Activated T-helper 2 cell treated with anti-CD3 and anti-CD28 coated beads, Interferon-gamma antibody, Interleukin-2, Interleukin-4, amounts not matched to agents 10 μg/mL and 5 μg/mL and 100 μg/mL, durations not matched to agents 14 hours and 24 hours and 36 hours (primary cell): ENCODE measurements around the gene N4BP2L1. TPM values are rescaled to one million over a fixed set of nuclear protein-coding genes. Genes with fewer than 3 reads are reported as not detected.

Experiments used
- DNase-seq: peaks from one replicate; pipeline ENCODE4 v3.0.0; 2021; ENCODE audit warnings: low spot score
- H3K27ac Mint-ChIP-seq: one replicate; pipeline ENCODE4 v1.8.0; 2021; ENCODE audit warnings: mixed read lengths
- H3K27me3 Mint-ChIP-seq: one replicate; pipeline ENCODE4 v1.8.0; 2021; ENCODE audit warnings: low read depth, mixed read lengths
- H3K36me3 Mint-ChIP-seq: one replicate; pipeline ENCODE4 v1.8.0; 2021; ENCODE audit warnings: low read depth, mixed read lengths
- H3K4me1 Mint-ChIP-seq: one replicate; pipeline ENCODE4 v1.8.0; 2021; ENCODE audit warnings: low read depth, mixed read lengths
- H3K4me3 Mint-ChIP-seq: one replicate; pipeline ENCODE4 v1.8.0; 2021; ENCODE audit warnings: low read depth, mild to moderate bottlenecking, moderate library complexity, mixed read lengths
- H3K9me3 Mint-ChIP-seq: one replicate; pipeline ENCODE4 v1.8.0; 2021; ENCODE audit warnings: mixed read lengths
- intact Hi-C: fragments of 100-400 bp; cut with micrococcal nuclease; formaldehyde crosslinking; loops from one replicate; pipeline ENCODE4 v1.15.1; 2023
- total RNA-seq: library from RNA; stranded (reverse); gene quantifications from 2 replicates; pipeline ENCODE4 v1.2.3, GENCODE V29; 2022

The N4BP2L1 gene
- total RNA-seq, 1 donor from 2014 or later, result 28.6 TPM

DNA sequence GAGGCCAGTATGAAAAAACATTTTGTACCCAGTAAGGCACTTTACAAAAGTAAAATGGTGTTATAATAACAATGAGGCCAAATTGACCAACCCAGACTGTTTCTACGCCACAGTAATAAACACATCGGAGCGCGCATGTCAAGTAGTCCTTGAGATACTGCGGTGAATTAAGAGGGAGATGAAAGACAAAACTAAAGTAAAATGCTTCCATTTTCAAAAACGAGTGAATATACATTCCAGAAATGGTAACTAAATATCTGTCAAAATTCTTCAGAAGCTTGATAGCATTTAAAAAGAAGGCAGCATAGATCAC is 19.0 kb downstream of the N4BP2L1 start:
- intact Hi-C loops, result no loop called here
- Mint-ChIP-seq H3K4me3 (no peak overlapping the region), H3K27me3 (no peaks in the 10 kb centered on the region), H3K36me3 (peaks cover 45% of the 10 kb centered on the region), H3K27ac (no peak overlapping the region), H3K4me1 (peaks cover 16% of the 10 kb centered on the region), H3K9me3 (no peaks in the 10 kb centered on the region)
- no peak for DNase-seq

- Mint-ChIP-seq H3K4me1 (peaks cover 16% of the 10 kb centered on the region), H3K9me3 (no peaks in the 10 kb centered on the region), H3K36me3 (peaks cover 45% of the 10 kb centered on the region), H3K4me3 (peak overlapping the region; percentile 20), H3K27ac (peak overlapping the region; percentile 36), H3K27me3 (no peaks in the 10 kb centered on the region)
- DNase-seq, result no peak
- intact Hi-C loops, result no loop called here
These were observed 19.5 kb downstream of the N4BP2L1 start for GRCh38 chr13:32408296-32409000.

DNA sequence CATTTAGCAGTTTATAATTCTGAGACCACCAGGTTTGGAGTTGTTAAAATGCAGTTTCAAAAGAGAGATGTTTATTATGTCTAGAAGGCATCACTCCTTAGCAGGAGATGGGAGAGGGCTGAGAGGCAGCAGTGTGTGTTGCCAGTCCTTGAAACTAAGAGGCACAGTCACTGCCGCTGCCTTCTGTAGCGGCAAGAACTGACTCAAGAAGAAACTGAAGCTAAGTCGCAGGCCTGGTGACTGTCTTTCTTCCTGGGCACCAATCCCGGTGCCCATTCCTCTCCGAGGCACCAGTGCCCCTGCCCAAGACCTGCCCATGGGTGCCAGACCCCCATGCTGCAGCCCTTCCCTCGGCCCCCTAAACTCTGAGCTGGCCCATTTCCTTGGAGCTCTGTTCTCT is 20.1 kb downstream of the N4BP2L1 start:
- DNase-seq, result no peak
- Mint-ChIP-seq H3K4me1 (peaks cover 16% of the 10 kb centered on the region), H3K36me3 (peaks cover 50% of the 10 kb centered on the region), H3K27me3 (no peaks in the 10 kb centered on the region), H3K9me3 (no peaks in the 10 kb centered on the region), H3K4me3 (no peak overlapping the region), H3K27ac (peak overlapping the region; percentile 36)
- intact Hi-C loops, result no loop called here

GRCh38 chr13:32403108-32403507 is 24.8 kb downstream of the N4BP2L1 start:
- Mint-ChIP-seq H3K36me3 (peaks cover 65% of the 10 kb centered on the region), H3K27ac (no peak overlapping the region), H3K4me3 (no peak overlapping the region), H3K4me1 (peaks cover 7% of the 10 kb centered on the region), H3K9me3 (no peaks in the 10 kb centered on the region), H3K27me3 (no peaks in the 10 kb centered on the region)
- intact Hi-C loops, result no loop called here
- DNase-seq, result no peak

DNA sequence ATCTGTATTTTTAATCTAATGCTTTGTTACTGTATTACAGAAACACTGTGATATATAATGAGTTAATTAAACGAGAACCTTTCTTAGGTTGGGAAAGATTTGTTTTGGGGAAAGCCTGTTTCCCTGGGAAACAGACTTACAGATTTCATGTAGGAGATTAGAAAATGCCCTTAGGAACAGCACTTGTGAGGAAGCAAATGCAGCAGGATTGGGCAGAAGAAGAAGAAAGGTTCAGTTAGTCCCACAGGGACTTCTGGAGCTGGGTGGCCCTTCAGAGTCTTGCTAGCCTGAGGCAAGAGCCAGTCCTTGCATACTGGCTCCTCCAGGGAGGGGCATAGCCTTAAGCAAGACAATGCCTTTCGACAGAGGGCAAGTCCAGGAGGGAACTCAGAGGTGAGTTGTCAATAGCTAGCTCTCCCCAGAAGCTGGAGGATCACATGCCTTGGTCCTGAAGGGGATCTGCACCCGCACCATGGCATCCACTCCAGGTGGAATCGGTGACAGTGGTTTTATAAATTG is 36.8 kb downstream of the N4BP2L1 start:
- H3K27me3 Mint-ChIP-seq, result no peaks in the 10 kb centered on the region
- H3K27ac Mint-ChIP-seq, result no peak overlapping the region
- no peak for DNase-seq
- H3K4me3 Mint-ChIP-seq, result no peak overlapping the region
- peaks cover 23% of the 10 kb centered on the region for H3K4me1 Mint-ChIP-seq
- intact Hi-C loops, result no loop called here
- peaks cover 38% of the 10 kb centered on the region for H3K36me3 Mint-ChIP-seq
- H3K9me3 Mint-ChIP-seq, result no peaks in the 10 kb centered on the region

- intact Hi-C loops, result no loop called here
- H3K27ac Mint-ChIP-seq, result no peak overlapping the region
- H3K36me3 Mint-ChIP-seq, result peaks cover 37% of the 10 kb centered on the region
- H3K4me3 Mint-ChIP-seq, result no peak overlapping the region
- no peaks in the 10 kb centered on the region for H3K27me3 Mint-ChIP-seq
- H3K4me1 Mint-ChIP-seq, result peaks cover 23% of the 10 kb centered on the region
- no peak for DNase-seq
- no peaks in the 10 kb centered on the region for H3K9me3 Mint-ChIP-seq
These were observed 37.4 kb downstream of the N4BP2L1 start for GRCh38 chr13:32390484-32390883.

GRCh38 chr13:32390048-32390447 is 37.9 kb downstream of the N4BP2L1 start:
- no peak for DNase-seq
- H3K27me3 Mint-ChIP-seq, result no peaks in the 10 kb centered on the region
- peaks cover 37% of the 10 kb centered on the region for H3K36me3 Mint-ChIP-seq
- no peaks in the 10 kb centered on the region for H3K9me3 Mint-ChIP-seq
- H3K27ac Mint-ChIP-seq, result no peak overlapping the region
- no peak overlapping the region for H3K4me3 Mint-ChIP-seq
- H3K4me1 Mint-ChIP-seq, result peaks cover 23% of the 10 kb centered on the region
- intact Hi-C loops, result no loop called here

DNA sequence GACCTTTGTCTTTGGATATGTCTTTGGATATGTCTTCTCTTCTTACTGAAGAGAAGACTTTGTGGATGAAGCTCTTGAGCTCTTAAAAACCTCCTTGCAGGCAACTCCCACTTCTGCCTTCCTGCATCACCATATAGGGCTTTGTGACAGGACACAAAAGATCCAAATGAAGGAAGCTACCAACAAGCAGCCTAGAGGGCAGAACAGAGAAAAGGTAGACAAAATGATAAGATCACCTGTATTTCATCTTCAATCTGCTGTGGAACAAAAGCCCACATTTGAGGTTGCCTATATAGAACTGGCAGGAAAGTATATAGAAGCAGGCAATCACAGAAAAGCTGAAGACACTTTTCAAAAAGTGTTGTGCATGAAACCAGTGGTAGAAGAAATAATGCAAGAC is 42.5 kb downstream of the N4BP2L1 start:
- H3K4me1 Mint-ChIP-seq, result peaks cover 8% of the 10 kb centered on the region
- H3K36me3 Mint-ChIP-seq, result peaks cover 19% of the 10 kb centered on the region
- H3K27ac Mint-ChIP-seq, result no peak overlapping the region
- H3K27me3 Mint-ChIP-seq, result no peaks in the 10 kb centered on the region
- no peak for DNase-seq
- H3K9me3 Mint-ChIP-seq, result no peaks in the 10 kb centered on the region
- intact Hi-C loops, result no loop called here
- no peak overlapping the region for H3K4me3 Mint-ChIP-seq

DNA sequence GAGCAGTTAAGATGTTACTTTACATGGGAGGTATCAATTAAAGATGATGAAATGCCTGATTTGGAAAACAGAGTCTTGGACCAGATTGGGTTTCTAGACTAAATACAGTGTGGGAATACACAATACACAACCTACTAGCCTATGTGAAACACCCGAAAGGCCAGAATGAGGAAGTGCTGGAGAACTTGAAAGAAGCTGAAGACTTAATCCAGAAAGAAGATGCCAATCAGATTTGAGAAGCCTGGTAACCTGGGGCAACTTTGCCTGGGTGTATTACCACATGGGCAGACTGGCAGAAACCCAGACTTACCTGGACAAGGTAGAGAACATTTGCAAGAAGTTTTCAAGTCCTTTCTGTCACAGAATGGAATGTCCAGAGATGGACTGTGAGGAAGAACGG is 43.2 kb downstream of the N4BP2L1 start:
- intact Hi-C loops, result no loop called here
- Mint-ChIP-seq H3K36me3 (peaks cover 21% of the 10 kb centered on the region), H3K9me3 (no peaks in the 10 kb centered on the region), H3K4me3 (no peak overlapping the region), H3K27ac (no peak overlapping the region), H3K27me3 (no peaks in the 10 kb centered on the region), H3K4me1 (peaks cover 4% of the 10 kb centered on the region)
- DNase-seq, result no peak

DNA sequence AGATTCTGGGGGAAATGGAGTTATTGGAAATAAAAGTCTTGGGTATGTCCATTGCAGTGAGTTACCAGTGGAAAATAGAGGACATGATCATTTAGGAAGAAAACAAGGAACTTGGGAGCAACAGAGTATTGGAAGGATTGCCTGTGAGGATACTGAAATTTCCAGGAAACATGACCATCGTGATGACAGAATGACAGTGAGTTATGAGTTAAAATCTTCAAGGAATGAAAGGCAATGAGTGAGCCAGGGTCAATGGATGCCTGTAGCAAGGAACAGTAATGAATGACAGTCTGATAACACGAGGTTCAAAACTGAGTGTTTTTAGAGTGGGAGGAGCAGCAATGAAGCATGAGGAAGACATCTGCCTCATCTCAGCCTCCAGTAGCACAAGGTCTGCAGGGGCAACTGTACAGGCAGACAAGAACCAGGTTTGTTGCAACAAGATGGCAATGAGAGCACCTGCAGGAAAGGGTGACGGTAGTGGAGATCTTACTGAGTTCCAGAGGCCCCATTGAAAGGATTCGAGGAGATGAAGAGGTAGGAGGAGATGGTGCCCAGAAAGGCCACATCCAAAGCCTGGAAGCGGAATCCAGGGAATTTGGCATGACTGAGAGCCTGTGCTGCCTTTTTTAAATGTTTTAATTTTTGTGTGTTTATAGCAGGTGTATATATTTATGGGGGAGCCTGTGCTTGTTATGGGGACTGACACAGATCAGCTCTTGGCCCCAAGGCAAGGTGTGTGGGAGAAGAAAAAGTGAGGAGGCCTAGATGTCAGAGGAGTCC is 43.9 kb downstream of the N4BP2L1 start:
- Mint-ChIP-seq H3K27me3 (no peaks in the 10 kb centered on the region), H3K4me1 (no peaks in the 10 kb centered on the region), H3K9me3 (no peaks in the 10 kb centered on the region), H3K36me3 (peaks cover 22% of the 10 kb centered on the region), H3K27ac (no peak overlapping the region), H3K4me3 (no peak overlapping the region)
- intact Hi-C loops, result no loop called here
- no peak for DNase-seq

DNA sequence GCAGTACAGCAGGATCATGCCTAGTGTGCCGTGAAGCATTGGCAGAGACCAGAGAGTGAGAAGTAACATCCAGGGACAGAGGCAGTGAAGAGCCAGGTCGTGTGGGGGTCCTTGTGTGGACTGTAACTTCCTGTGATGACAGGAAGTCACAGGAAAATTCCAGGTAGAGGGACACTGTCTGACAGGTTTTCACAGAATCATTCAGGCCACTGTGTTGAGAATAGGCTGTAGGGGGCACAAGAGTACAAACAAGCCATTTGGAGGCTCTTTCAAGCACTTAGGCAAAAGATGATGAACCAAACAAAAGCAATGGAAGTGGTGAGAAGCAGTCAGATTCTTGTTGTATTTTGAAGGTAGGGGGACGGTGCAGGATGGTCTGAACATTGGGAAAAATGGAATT is 46.4 kb downstream of the N4BP2L1 start:
- intact Hi-C loops, result loop anchor here (1.0 kb wide), 1 partner anchor 200 kb away; no protein-coding TSS in a partner anchor
- H3K4me1 Mint-ChIP-seq, result no peaks in the 10 kb centered on the region

DNA sequence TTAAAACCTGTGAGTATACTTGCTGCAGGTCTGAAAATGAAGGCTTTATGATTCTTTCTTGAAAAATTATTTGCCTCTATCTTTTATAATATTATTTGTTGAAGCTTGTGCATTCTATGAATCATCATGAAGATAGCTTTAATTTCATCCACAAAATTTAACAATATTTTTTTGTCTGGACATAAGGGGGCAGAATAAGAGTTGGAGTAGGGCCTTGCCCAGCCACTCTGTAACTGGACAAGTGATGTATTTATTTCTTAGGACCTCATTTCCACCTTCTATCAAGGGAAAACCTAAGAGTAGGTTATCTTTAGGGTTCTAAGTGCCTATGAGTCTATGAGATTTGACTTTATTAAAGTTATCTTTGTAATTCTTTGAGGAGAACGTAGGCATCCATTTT is 49.9 kb downstream of the N4BP2L1 start:
- intact Hi-C loops, result no loop called here
- Mint-ChIP-seq H3K4me1 (no peaks in the 10 kb centered on the region), H3K27ac (no peak overlapping the region), H3K27me3 (no peaks in the 10 kb centered on the region), H3K36me3 (peaks cover 42% of the 10 kb centered on the region), H3K9me3 (peaks cover 7% of the 10 kb centered on the region), H3K4me3 (no peak overlapping the region)
- DNase-seq, result no peak

More for the DNA sequence above, 46.4 kb downstream of the N4BP2L1 start:
- H3K4me3 Mint-ChIP-seq, result no peak overlapping the region
- no peak overlapping the region for H3K27ac Mint-ChIP-seq
- no peaks in the 10 kb centered on the region for H3K9me3 Mint-ChIP-seq
- H3K36me3 Mint-ChIP-seq, result peaks cover 19% of the 10 kb centered on the region
- DNase-seq, result no peak
- no peaks in the 10 kb centered on the region for H3K27me3 Mint-ChIP-seq

DNA sequence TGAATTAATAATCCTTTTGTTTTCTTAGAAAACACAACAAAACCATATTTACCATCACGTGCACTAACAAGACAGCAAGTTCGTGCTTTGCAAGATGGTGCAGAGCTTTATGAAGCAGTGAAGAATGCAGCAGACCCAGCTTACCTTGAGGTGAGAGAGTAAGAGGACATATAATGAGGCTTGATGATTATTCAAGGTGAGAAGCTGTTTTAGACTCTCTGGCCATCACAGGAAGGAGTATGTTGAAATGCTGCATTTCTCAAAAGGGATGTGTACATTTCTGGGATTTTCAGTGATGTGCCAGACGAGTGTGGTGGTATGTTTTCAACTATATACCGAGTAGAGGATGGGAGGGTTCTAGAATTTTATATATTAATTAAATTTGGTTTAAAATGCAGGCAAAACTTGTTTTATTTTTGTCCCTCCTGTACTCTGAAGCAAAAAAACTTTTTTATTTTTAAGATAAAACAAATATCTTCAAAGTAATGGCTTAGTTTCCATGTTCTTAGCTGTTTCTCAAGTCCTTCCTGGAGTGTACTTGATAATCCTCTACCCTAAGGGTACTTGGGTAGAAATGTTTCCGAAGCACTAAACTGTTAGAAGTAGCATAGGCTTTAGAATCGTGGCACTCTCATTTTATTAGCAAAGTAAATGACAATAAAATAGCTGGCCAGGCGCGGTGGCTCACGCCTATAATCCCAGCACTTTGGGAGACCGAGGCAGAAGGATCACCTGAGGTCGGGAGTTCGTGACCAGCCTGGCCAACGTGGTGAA is 51.1 kb downstream of the N4BP2L1 start:
- Mint-ChIP-seq H3K4me1 (no peaks in the 10 kb centered on the region), H3K4me3 (no peak overlapping the region), H3K27ac (no peak overlapping the region), H3K27me3 (no peaks in the 10 kb centered on the region), H3K9me3 (peaks cover 7% of the 10 kb centered on the region), H3K36me3 (peaks cover 52% of the 10 kb centered on the region)
- DNase-seq, result no peak
- intact Hi-C loops, result no loop called here
